ENCODE measurements around the gene ZNF248.

ZNF248 gene

GRCh38 chr10:37854626-37855025 lies 2.8 kb downstream of the ZNF248 start:
- no peak for DNase-seq
- TF ChIP-seq CTCF (IDR thresholded peaks at IDR 0.05; ENCODE audit: low read depth, low read length, missing control alignments) = no peak
- H3K27me3 ChIP-seq (replicated peaks) = no peaks in the 10 kb centered on the region
- H3K4me3 ChIP-seq (ENCODE audit: low read depth, low read length) = no peak overlapping the region
- no peaks in the 10 kb centered on the region for H3K36me3 ChIP-seq (replicated peaks)
- no peak overlapping the region for H3K27ac ChIP-seq
- in situ Hi-C loops (cut with HindIII; ENCODE audit: low pct_ligation_motif_present, low sequenced_read_pairs) = no loop called here

- in situ Hi-C loops (cut with HindIII; ENCODE audit: low pct_ligation_motif_present, low sequenced_read_pairs) = no loop called here
- no peaks in the 10 kb centered on the region for H3K36me3 ChIP-seq (replicated peaks)
- no peak overlapping the region for H3K27ac ChIP-seq
- H3K4me3 ChIP-seq (ENCODE audit: low read depth, low read length) = no peak overlapping the region
- TF ChIP-seq CTCF (IDR thresholded peaks at IDR 0.05; ENCODE audit: low read depth, low read length, missing control alignments) = no peak
- no peaks in the 10 kb centered on the region for H3K27me3 ChIP-seq (replicated peaks)
- no peak for DNase-seq
Measured at GRCh38 chr10:37844644-37845043, 12.8 kb downstream of the ZNF248 start.

GRCh38 chr10:37839243-37839642 lies 18.2 kb downstream of the ZNF248 start:
- in situ Hi-C loops (cut with HindIII; ENCODE audit: low pct_ligation_motif_present, low sequenced_read_pairs) = no loop called here
- DNase-seq = no peak
- no peak overlapping the region for H3K27ac ChIP-seq
- H3K4me3 ChIP-seq (ENCODE audit: low read depth, low read length) = no peak overlapping the region
- no peak for TF ChIP-seq CTCF (IDR thresholded peaks at IDR 0.05; ENCODE audit: low read depth, low read length, missing control alignments)
- H3K27me3 ChIP-seq (replicated peaks) = no peaks in the 10 kb centered on the region
- H3K36me3 ChIP-seq (replicated peaks) = no peaks in the 10 kb centered on the region

GRCh38 chr10:37831495-37832333 lies 25.7 kb downstream of the ZNF248 start:
- no peaks in the 10 kb centered on the region for H3K27me3 ChIP-seq (replicated peaks)
- peaks cover 24% of the 10 kb centered on the region for H3K36me3 ChIP-seq (replicated peaks)
- no peak for TF ChIP-seq CTCF (IDR thresholded peaks at IDR 0.05; ENCODE audit: low read depth, low read length, missing control alignments)
- no peak overlapping the region for H3K4me3 ChIP-seq (ENCODE audit: low read depth, low read length)
- in situ Hi-C loops (cut with HindIII; ENCODE audit: low pct_ligation_motif_present, low sequenced_read_pairs) = no loop called here
- no peak for DNase-seq
- H3K27ac ChIP-seq = no peak overlapping the region

- no peaks in the 10 kb centered on the region for H3K27me3 ChIP-seq (replicated peaks)
- no peak for TF ChIP-seq CTCF (IDR thresholded peaks at IDR 0.05; ENCODE audit: low read depth, low read length, missing control alignments)
- DNase-seq = no peak
- H3K27ac ChIP-seq = no peak overlapping the region
- no peak overlapping the region for H3K4me3 ChIP-seq (ENCODE audit: low read depth, low read length)
- H3K36me3 ChIP-seq (replicated peaks) = peaks cover 19% of the 10 kb centered on the region
- in situ Hi-C loops (cut with HindIII; ENCODE audit: low pct_ligation_motif_present, low sequenced_read_pairs) = no loop called here
Measured at GRCh38 chr10:37826806-37827205, 30.6 kb downstream of the ZNF248 start.

GRCh38 chr10:37821237-37821636 lies 36.2 kb downstream of the ZNF248 start:
- in situ Hi-C loops (cut with HindIII; ENCODE audit: low pct_ligation_motif_present, low sequenced_read_pairs) = no loop called here
- no peak overlapping the region for H3K27ac ChIP-seq
- TF ChIP-seq CTCF (IDR thresholded peaks at IDR 0.05; ENCODE audit: low read depth, low read length, missing control alignments) = no peak
- H3K27me3 ChIP-seq (replicated peaks) = no peaks in the 10 kb centered on the region
- H3K4me3 ChIP-seq (ENCODE audit: low read depth, low read length) = no peak overlapping the region
- no peak for DNase-seq
- no peaks in the 10 kb centered on the region for H3K36me3 ChIP-seq (replicated peaks)
